Heart left ventricle (tissue), 16 donors: Measurements from ENCODE around the gene PLA2G3. TPM values are rescaled to one million over a fixed set of nuclear protein-coding genes. Genes with fewer than 3 reads are reported as not detected.
A peak's percentile ranks its signal among the peaks of the same experiment; 100 is the strongest.

Experiments used
- ATAC-seq, 4 donors: fragments of 200-7000 bp; cut with Tn5 transposase; one replicate each; pipeline ENCODE4 v1.9.1; 2020 to 2022; ENCODE audit warnings: moderate library complexity in 4 of 4, mild to moderate bottlenecking in 3 of 4, moderate number of reproducible peaks in 1 of 4
- DNase-seq, 5 donors: peaks; one replicate each; pipeline ENCODE4 v3.0.0-alpha.2; 2020
- H3K27ac ChIP-seq, 12 donors: fragments of 200-600 bp; sonication (generic) in 4 of 12; one replicate each; pipeline versions ENCODE4 v1.5.0 to v1.8.0; 2016 to 2022; ENCODE audit warnings: mild to moderate bottlenecking in 2 of 12
- H3K27me3 ChIP-seq, 9 donors: fragments of 200-600 bp; sonication (generic) in 2 of 9; one replicate each; pipeline versions ENCODE4 v1.5.1 to v1.8.0; 2016 to 2022; ENCODE audit warnings: mild to moderate bottlenecking in 3 of 9
- H3K36me3 ChIP-seq, 9 donors: fragments of 200-600 bp; sonication (generic) in 2 of 9; one replicate each; pipeline versions ENCODE4 v1.5.0 to v1.8.0; 2018 to 2022; ENCODE audit warnings: mild to moderate bottlenecking in 2 of 9
- H3K4me1 ChIP-seq, 12 donors: fragments of 200-600 bp; sonication (generic) in 4 of 12; one replicate each; pipeline versions ENCODE4 v1.5.0 to v1.8.0; 2016 to 2022; ENCODE audit warnings: mild to moderate bottlenecking in 3 of 12
- H3K4me3 ChIP-seq, 12 donors: fragments of 200-600 bp; sonication (generic) in 4 of 12; one replicate each; pipeline versions ENCODE4 v1.5.0 to v1.8.0; 2017 to 2022; ENCODE audit warnings: mild to moderate bottlenecking in 9 of 12, moderate library complexity in 4 of 12
- H3K9me3 ChIP-seq, 12 donors: fragments of 200-600 bp; sonication (generic) in 4 of 12; one replicate each; pipeline versions ENCODE4 v1.5.0 to v1.8.0; 2016 to 2022; ENCODE audit warnings: mild to moderate bottlenecking in 1 of 12
- CTCF ChIP-seq, 12 donors: fragments of 200-600 bp; sonication (generic) in 4 of 12; IDR thresholded peaks; one replicate each; pipeline versions ENCODE4 v1.5.0 to v1.8.0; 2018 to 2022; ENCODE audit warnings: antibody characterized with exemption in 12 of 12, mild to moderate bottlenecking in 5 of 12
- POLR2A ChIP-seq, 2 donors: fragments of 450-650 bp; IDR thresholded peaks; one replicate each; pipeline ENCODE4 v1.6.1; 2017; ENCODE audit warnings: antibody characterized with exemption in 2 of 2, mild to moderate bottlenecking in 2 of 2, moderate library complexity in 2 of 2
- WGBS, 4 donors: extraction: QIAGEN DNeasy Blood & Tissue Kit in 2 of 4; methylation state at CpG; one replicate each; pipeline versions ENCODE4 v1.1.5 to v1.1.7; 2013 to 2018; 5-methylcytosine and 5-hydroxymethylcytosine counted together
- intact Hi-C, 10 donors: fragments of 100-400 bp; cut with DNase I; formaldehyde crosslinking; loops; one replicate each; pipeline versions ENCODE4 v1.11.1 to v1.14.2; 2022
- polyA plus RNA-seq, 2 donors: library from polyadenylated mRNA; stranded (reverse); fragments of 200-250 nt; gene quantifications; one replicate each; pipeline ENCODE4 v1.2.3, GENCODE V29; 2013
- total RNA-seq, 9 donors: library from RNA; depleted of rRNA in 2 of 9; stranded (reverse); fragments of >200 nt in 2 of 9; fragmentation: NEBNext Ultra II Directional in 3 of 9; extraction: Animal tissue kit (Norgen Biotek cat#: 25700) in 3 of 9; gene quantifications; one replicate each; pipeline versions ENCODE4 v1.1.0 to v1.2.4, GENCODE V29; 2016 to 2023
- donor health status: ischemic (EF 13 %, LVEDD 7.1; RV severe dilation, severe dysfunction).
- donor health status: healthy with polysubstance abuse.
- donor health status: DM: no; HTN: yes; CAD: no.
- donor health status: DM: no; HTN: no; CAD: no.
- donor health status: ischemic (EF 25% LVEDD 6.9; RV normal size, moderate dysfunction).
- donor health status: ischemic (EF 25% LVEDD 5.7; RV mildly dilated, moderate dysfunction).
- donor health status: healthy.
- donor health status: DM: yes; HTN: yes; CAD: no.
- donor health status: ischemic (EF 35%, LVEDD 5.7; RV mildly dilated, moderate dysfunction).
- donor health status: nonischemic (EF 11% LVEDD 7.7; RV severe dilation, severe dysfunction).
- donor health status: DM: yes; HTN: yes; CAD: no.
- donor health status: PGD.
- donor health status: ischemic (EF 29% LVEDD 5.4; RV normal size, mild dysfunction).
- donor health status: nonischemic (EF 23%, LVEDD 6.1; RV moderate dilation, normal function).

PLA2G3 gene
- total and polyA plus RNA-seq, 11 donors, result not detected

- Histone ChIP-seq H3K27ac (peak overlapping the region in 3 of 12 donors; percentile 14 to 99 (median 43)), H3K36me3 (peaks cover 3 to 91% (median 80%) of the 10 kb centered on the region in 9 donors), H3K4me3 (no peak overlapping the region), H3K27me3 (no peaks in the 10 kb centered on the region), H3K4me1 (peaks cover 0 to 88% (median 23%) of the 10 kb centered on the region in 12 donors), H3K9me3 (no peaks in the 10 kb centered on the region)
- ATAC-seq, result no peak
- TF ChIP-seq CTCF (IDR thresholded peaks at IDR 0.05) (no peak), POLR2A (IDR thresholded peaks at IDR 0.05) (no peak)
- no peak for DNase-seq
- 80 to 87% (median 83%) methylated on average over 14 to 15 of the region's 15 CpGs for WGBS, 4 donors
- intact Hi-C loops, result loop anchor here in 1 of 10 donors (10.0 kb wide), 1 partner anchor 54 kb away; the partner anchor contains the start of gene PLA2G3
These were observed 49.9 kb downstream of the PLA2G3 start for GRCh38 chr22:31090217-31091085.

GRCh38 chr22:31089160-31090100 is 50.9 kb downstream of the PLA2G3 start:
- ATAC-seq (peak in 2 of 4 donors; percentile 13 to 21), DNase-seq (peak in 3 of 5 donors; percentile 52 to 66 (median 58))
- H3K9me3 ChIP-seq, result no peaks in the 10 kb centered on the region
- peak overlapping the region in 9 of 12 donors; percentile 2 to 99 (median 43) for H3K27ac ChIP-seq
- TF ChIP-seq POLR2A (IDR thresholded peaks at IDR 0.05), result no peak
- TF ChIP-seq CTCF (IDR thresholded peaks at IDR 0.05), result peak; percentile 66 to 87 (median 76)
- intact Hi-C loops, result loop anchor here in 9 of 10 donors (1.0 to 10.0 kb wide), 6 partner anchors 55 to 143 kb away; partner anchors contain the start of gene PLA2G3 (in 1 of the 9)
- peaks cover 3 to 81% (median 70%) of the 10 kb centered on the region in 9 donors for H3K36me3 ChIP-seq
- WGBS, 4 donors, result 63 to 72% (median 68%) methylated on average over 6 to 9 of the region's 9 CpGs
- no peaks in the 10 kb centered on the region for H3K27me3 ChIP-seq
- H3K4me1 ChIP-seq, result peaks cover 0 to 85% (median 21%) of the 10 kb centered on the region in 12 donors
- no peak overlapping the region for H3K4me3 ChIP-seq

- Histone ChIP-seq H3K27ac (peak overlapping the region in 9 of 12 donors; percentile 2 to 99 (median 43)), H3K9me3 (no peaks in the 10 kb centered on the region), H3K27me3 (no peaks in the 10 kb centered on the region), H3K36me3 (peaks cover 3 to 76% (median 60%) of the 10 kb centered on the region in 9 donors), H3K4me3 (no peak overlapping the region), H3K4me1 (peaks cover 2 to 85% (median 29%) of the 10 kb centered on the region in 12 donors)
- DNase-seq (no peak), ATAC-seq (no peak)
- 87 to 93% (median 89%) methylated on average over 11 to 26 of the region's 26 CpGs for WGBS, 4 donors
- no peak for TF ChIP-seq CTCF (IDR thresholded peaks at IDR 0.05)
- no peak for TF ChIP-seq POLR2A (IDR thresholded peaks at IDR 0.05)
- intact Hi-C loops, result loop anchor here in 6 of 10 donors (2.0 to 5.0 kb wide), 3 partner anchors 60 to 144 kb away; no protein-coding TSS in a partner anchor
These were observed 51.9 kb downstream of the PLA2G3 start for GRCh38 chr22:31088233-31088986.
